Naive B cell (primary cell): ENCODE data around the gene ERBIN. TPM values are rescaled to one million over a fixed set of nuclear protein-coding genes. Genes with fewer than 3 reads are reported as not detected.
"Not testable (repeated sequence)": the region's sequence is repeated elsewhere in the genome, so short reads cannot be mapped to it uniquely, and the experiment has no call there.

ENCODE experiments used
- ATAC-seq, 2 donors: fragments of 150-1000 bp; cut with Tn5 transposase; 2 replicates each; pipeline ENCODE4 v1.10.0; 2021; ENCODE audit warnings: low read depth in 2 of 2, mild to moderate bottlenecking in 2 of 2, moderate library complexity in 2 of 2
- DNase-seq: peaks from one replicate; pipeline ENCODE4 v3.0.0; 2022
- H3K27ac Mint-ChIP-seq, 6 donors: one replicate each; pipeline ENCODE4 v1.8.0; 2020 to 2022; ENCODE audit warnings: mild to moderate bottlenecking in 6 of 6, mixed read lengths in 6 of 6, moderate library complexity in 5 of 6, inconsistent platforms in 2 of 6
- H3K27me3 Mint-ChIP-seq, 3 donors: one replicate each; pipeline ENCODE4 v1.8.0; 2021 to 2022; ENCODE audit warnings: mixed read lengths in 3 of 3, mild to moderate bottlenecking in 1 of 3
- H3K36me3 Mint-ChIP-seq, 2 donors: one replicate each; pipeline ENCODE4 v1.8.0; 2020 to 2022; ENCODE audit warnings: mixed read lengths in 2 of 2, inconsistent platforms in 1 of 2, mild to moderate bottlenecking in 1 of 2
- H3K4me1 Mint-ChIP-seq, 3 donors: one replicate each; pipeline ENCODE4 v1.8.0; 2020 to 2022; ENCODE audit warnings: mixed read lengths in 3 of 3, inconsistent platforms in 1 of 3, mild to moderate bottlenecking in 1 of 3, moderate library complexity in 1 of 3
- H3K4me3 Mint-ChIP-seq, 8 donors: one replicate each; pipeline ENCODE4 v1.8.0; 2020 to 2022; ENCODE audit warnings: mild to moderate bottlenecking in 8 of 8, mixed read lengths in 8 of 8, moderate library complexity in 8 of 8, inconsistent platforms in 2 of 8
- H3K9me3 Mint-ChIP-seq, 7 donors: one replicate each; pipeline ENCODE4 v1.8.0; 2020 to 2022; ENCODE audit warnings: mixed read lengths in 7 of 7, mild to moderate bottlenecking in 5 of 7, inconsistent platforms in 2 of 7, moderate library complexity in 1 of 7
- polyA plus RNA-seq, 6 donors: library from polyadenylated mRNA; unstranded; fragments of 300-500 nt; fragmentation: Illumina TruSeq; gene quantifications; one replicate each; pipeline ENCODE4 v1.2.3, GENCODE V29; 2021; ENCODE audit warnings: low read depth in 6 of 6

Gene ERBIN
- polyA plus RNA-seq, 6 donors from 2014 or later, result 18.4 to 57.6 (median 41.4) TPM

DNA sequence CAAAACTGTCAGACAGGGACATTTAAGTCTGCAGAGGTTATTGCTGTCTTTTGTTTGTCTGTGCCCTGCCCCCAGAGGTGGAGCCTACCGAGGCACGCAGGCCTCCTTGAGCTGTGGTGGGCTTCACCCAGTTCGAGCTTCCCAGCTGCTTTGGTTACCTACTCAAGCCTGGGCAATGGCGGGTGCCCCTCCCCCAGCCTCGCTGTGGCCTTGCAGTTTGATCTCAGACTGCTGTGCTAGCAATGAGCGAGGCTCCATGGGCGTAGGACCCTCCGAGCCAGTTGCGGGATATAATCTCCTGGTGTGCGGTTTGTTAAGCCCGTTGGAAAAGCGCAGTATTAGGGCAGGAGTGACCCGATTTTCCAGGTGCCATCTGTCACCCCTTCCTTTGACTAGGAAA is 136.7 kb downstream of the ERBIN start:
- peaks cover 15 to 44% (median 37%) of the 10 kb centered on the region in 3 donors for H3K4me1 Mint-ChIP-seq

DNA sequence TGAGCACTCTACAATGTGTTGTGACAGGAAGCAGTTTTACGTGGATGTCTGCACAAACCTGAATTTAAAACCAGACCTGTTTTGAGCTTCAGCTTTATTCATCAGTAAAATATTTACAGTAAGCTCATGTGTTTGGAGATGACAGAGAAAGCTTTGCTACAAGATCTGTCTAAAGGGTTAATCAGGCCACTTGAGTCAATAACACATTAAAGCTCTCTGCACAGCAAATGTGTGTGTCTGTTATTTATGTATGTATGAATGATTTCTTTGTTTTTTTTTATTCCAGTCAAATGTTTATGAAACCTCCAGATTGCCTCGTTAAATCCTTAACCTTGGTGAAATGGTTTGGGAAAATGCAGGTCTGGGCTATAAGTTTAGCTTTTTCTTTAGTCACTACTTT is 140.5 kb downstream of the ERBIN start:
- Mint-ChIP-seq H3K4me3 (no peak overlapping the region), H3K4me1 (peaks cover 8 to 18% (median 10%) of the 10 kb centered on the region in 3 donors), H3K27ac (no peak overlapping the region), H3K27me3 (no peaks in the 10 kb centered on the region), H3K9me3 (peaks cover 0 to 6% (median 4%) of the 10 kb centered on the region in 7 donors), H3K36me3 (peaks cover 7 to 30% of the 10 kb centered on the region in 2 donors)
- DNase-seq (no peak), ATAC-seq (no peak)

More for the DNA sequence above, 136.7 kb downstream of the ERBIN start:
- not testable (repeated sequence) for ATAC-seq, H3K27me3 Mint-ChIP-seq, DNase-seq
- H3K9me3 Mint-ChIP-seq, result peaks cover 4 to 20% (median 6%) of the 10 kb centered on the region in 7 donors
- H3K27ac Mint-ChIP-seq, result peak overlapping the region in 1 of 6 donors; percentile 84
- peak overlapping the region in 1 of 8 donors; percentile 22 for H3K4me3 Mint-ChIP-seq
- H3K36me3 Mint-ChIP-seq, result peaks cover 24 to 34% of the 10 kb centered on the region in 2 donors

DNA sequence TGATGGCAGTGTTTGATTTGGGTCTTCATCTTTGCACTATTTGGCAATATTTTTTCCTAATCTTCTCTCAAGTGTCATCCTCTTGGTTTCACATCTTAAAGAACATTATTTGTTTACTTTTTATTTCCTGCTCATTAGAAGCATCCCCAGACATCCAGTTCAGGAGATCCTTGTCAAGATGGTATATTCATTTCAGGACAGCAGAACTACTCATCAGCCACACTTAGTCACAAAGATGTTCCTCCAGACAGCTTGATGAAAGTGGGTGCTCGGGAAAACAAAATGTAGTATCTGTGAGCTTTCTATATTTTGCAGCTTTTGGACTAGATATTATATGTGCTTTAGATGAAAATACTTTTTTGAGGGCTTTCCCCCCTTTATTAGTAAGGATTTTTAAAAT is 145.7 kb downstream of the ERBIN start:
- DNase-seq, result no peak
- no peaks in the 10 kb centered on the region for H3K27me3 Mint-ChIP-seq
- H3K27ac Mint-ChIP-seq, result peak overlapping the region in 1 of 6 donors; percentile 15
- H3K36me3 Mint-ChIP-seq, result peaks cover 0 to 31% of the 10 kb centered on the region in 2 donors
- H3K9me3 Mint-ChIP-seq, result no peaks in the 10 kb centered on the region
- H3K4me3 Mint-ChIP-seq, result no peak overlapping the region
- H3K4me1 Mint-ChIP-seq, result peaks cover 0 to 3% (median 0%) of the 10 kb centered on the region in 3 donors
- no peak for ATAC-seq

DNA sequence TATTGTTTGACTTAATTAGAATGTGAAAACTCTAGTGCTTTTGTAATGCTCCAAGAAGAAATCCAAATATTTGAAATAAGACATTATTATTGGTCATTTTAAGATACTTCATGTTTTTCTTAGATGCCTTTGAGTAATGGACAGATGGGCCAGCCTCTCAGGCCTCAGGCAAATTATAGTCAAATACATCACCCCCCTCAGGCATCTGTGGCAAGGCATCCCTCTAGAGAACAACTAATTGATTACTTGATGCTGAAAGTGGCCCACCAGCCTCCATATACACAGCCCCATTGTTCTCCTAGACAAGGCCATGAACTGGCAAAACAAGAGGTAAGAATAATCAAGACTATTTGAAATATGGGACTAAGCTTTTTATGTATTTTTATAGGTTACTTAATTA is 148.5 kb downstream of the ERBIN start:
- no peak overlapping the region for H3K4me3 Mint-ChIP-seq
- peaks cover 19 to 35% of the 10 kb centered on the region in 2 donors for H3K36me3 Mint-ChIP-seq

DNA sequence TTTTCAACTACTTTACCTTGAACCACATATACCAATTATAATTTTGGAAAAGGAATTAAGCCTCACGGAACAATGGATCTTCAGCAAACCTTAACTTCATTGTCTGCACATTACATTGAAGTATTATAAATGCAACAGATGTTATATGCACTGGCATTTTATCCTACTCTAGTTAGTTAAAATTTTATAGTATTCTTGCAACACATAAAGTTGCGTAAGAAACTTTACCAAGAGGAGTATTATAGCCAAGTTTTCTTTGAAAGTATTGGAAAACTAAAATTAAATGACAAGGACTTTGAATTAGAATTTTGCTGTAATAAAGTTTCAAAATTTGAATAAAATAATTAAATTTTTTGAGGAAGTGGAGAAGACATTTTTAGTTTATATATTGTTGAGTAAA is 154.3 kb downstream of the ERBIN start:
- no peak for DNase-seq

More for the DNA sequence above, 148.5 kb downstream of the ERBIN start:
- ATAC-seq (no peak), DNase-seq (no peak)
- Mint-ChIP-seq H3K9me3 (no peaks in the 10 kb centered on the region), H3K4me1 (peaks cover 0 to 11% (median 0%) of the 10 kb centered on the region in 3 donors), H3K27me3 (no peaks in the 10 kb centered on the region), H3K27ac (no peak overlapping the region)

DNA sequence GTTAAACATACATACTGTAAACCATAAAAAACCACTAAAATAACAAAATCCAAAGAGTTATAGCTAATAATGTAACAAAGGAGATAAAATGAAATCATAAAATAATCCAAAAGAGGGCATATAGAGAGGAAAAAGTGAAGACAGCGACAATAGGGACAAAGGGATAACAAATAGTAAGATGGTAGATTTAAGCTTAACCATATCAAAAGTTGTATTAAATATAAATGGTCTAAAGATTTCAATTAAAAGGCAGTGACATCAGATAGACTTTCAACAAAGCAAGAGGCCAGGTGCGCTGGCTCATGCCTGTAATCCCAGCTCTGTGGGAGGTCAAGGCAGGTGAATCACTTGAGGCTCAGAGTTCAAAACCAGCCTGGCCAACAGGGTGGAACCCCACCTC is 163.0 kb downstream of the ERBIN start:
- DNase-seq (no peak), ATAC-seq (no peak)
- Mint-ChIP-seq H3K4me1 (no peaks in the 10 kb centered on the region), H3K36me3 (peaks cover 29 to 37% of the 10 kb centered on the region in 2 donors), H3K9me3 (peaks cover 3 to 21% (median 15%) of the 10 kb centered on the region in 7 donors), H3K4me3 (no peak overlapping the region), H3K27ac (no peak overlapping the region), H3K27me3 (no peaks in the 10 kb centered on the region)

More for the DNA sequence above, 154.3 kb downstream of the ERBIN start:
- Mint-ChIP-seq H3K27me3 (no peaks in the 10 kb centered on the region), H3K4me1 (peaks cover 0 to 11% (median 0%) of the 10 kb centered on the region in 3 donors), H3K9me3 (no peaks in the 10 kb centered on the region), H3K36me3 (peaks cover 24 to 26% of the 10 kb centered on the region in 2 donors), H3K4me3 (no peak overlapping the region), H3K27ac (no peak overlapping the region)
- ATAC-seq, result no peak

DNA sequence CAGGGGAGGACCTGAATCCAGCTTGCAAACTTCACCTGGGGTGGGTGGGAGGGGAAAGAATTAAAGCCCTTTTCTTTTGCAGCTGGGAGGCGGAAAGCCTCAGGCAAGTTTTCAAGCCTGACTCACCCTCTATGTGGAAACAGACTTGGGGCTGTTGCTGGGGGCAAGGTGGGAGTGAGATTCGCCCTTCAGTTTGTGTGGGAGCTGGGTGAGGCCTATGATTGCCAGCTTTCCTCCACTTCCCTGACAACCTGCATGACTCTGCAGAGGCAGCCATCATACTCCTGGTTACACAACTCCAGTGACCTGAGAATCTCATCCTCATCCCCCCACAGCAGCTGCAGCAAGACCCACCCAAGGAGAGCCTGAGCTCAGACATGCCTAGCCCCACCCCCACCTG is 174.5 kb downstream of the ERBIN start:
- H3K9me3 Mint-ChIP-seq, result peaks cover 23 to 78% (median 53%) of the 10 kb centered on the region in 7 donors
- no peak overlapping the region for H3K4me3 Mint-ChIP-seq
- DNase-seq, result no peak
- H3K4me1 Mint-ChIP-seq, result no peaks in the 10 kb centered on the region
- ATAC-seq, result no peak
- H3K27me3 Mint-ChIP-seq, result no peaks in the 10 kb centered on the region
- H3K36me3 Mint-ChIP-seq, result peaks cover 7 to 44% of the 10 kb centered on the region in 2 donors
- H3K27ac Mint-ChIP-seq, result no peak overlapping the region

DNA sequence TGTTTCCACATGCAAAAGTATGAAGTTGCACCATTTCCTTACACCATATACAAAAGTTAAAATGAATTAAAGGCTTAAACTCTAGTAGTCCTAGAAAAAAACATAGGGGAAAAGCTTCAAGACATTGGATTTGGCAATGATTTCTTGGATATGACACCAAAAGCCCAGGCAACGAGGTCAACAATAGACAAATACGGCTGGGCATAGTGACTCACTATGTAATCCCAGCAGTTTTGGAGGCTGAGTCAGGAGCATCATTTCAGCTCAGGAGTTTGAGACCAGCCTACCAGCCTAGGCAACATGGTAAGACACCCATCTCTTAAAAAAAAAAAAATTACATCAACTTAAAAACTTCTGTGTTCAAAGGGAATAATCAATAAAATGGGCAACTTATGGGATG is 186.8 kb downstream of the ERBIN start:
- H3K27me3 Mint-ChIP-seq, result no peaks in the 10 kb centered on the region
- DNase-seq (no peak), ATAC-seq (no peak)
- H3K36me3 Mint-ChIP-seq, result peaks cover 0 to 10% of the 10 kb centered on the region in 2 donors
- H3K27ac Mint-ChIP-seq, result no peak overlapping the region
- H3K4me3 Mint-ChIP-seq, result no peak overlapping the region
- H3K9me3 Mint-ChIP-seq, result peaks cover 8 to 48% (median 35%) of the 10 kb centered on the region in 7 donors
- no peaks in the 10 kb centered on the region for H3K4me1 Mint-ChIP-seq

DNA sequence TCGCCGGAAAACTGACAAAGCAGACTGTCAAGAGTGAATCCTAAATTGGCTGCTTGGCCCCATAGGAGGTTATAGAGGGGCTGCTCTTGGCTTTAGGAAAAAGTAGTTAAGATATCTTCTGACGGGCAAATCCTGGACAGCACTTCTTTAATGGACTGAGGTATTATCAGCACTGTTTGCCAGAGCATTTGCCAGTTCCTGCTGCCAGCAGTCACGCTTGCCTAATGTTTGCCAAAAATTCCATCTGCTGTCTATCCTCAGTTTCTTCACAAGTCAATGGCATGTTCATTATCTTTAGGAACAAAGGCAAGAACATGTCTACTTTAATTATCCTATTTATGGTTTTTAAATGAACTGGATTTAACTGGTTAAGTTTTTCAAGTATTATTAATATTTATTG is 191.9 kb downstream of the ERBIN start:
- H3K27ac Mint-ChIP-seq, result no peak overlapping the region
- H3K4me3 Mint-ChIP-seq, result no peak overlapping the region
- ATAC-seq (no peak), DNase-seq (no peak)
- peaks cover 0 to 5% (median 0%) of the 10 kb centered on the region in 3 donors for H3K27me3 Mint-ChIP-seq
- H3K4me1 Mint-ChIP-seq, result no peaks in the 10 kb centered on the region
- no peaks in the 10 kb centered on the region for H3K36me3 Mint-ChIP-seq
- H3K9me3 Mint-ChIP-seq, result peaks cover 0 to 8% (median 2%) of the 10 kb centered on the region in 7 donors

DNA sequence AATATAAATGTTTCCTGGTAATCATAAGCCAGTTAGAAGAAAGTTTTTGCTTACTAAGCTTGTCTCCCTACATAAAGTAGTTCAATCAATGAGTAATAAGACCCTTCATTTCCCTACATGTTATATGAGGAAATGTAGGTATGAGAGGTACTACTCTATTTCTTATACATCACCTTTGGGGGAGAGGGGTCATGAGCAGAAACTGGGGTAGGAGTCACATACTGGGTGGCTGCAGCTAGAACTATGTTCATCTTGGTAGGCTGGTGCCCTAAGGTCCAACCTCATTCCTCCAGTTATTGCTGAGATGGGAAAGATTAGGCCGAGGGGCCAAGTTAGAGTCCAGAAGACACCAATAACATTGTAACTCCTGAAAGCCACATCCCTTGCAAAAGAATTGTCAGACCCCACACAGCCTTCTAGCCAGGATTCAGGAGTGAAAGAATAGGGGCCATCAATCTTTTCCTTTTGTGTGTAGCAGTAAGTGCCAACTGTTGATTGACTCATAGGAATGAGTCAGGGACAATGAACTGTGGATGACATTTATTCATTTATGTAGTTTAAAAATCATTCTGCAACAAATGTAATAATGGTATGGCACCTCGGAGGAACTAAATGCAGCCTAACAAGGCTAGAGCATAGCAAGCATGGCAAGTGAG is 196.1 kb downstream of the ERBIN start:
- Mint-ChIP-seq H3K9me3 (no peaks in the 10 kb centered on the region), H3K36me3 (no peaks in the 10 kb centered on the region), H3K4me3 (peak overlapping the region in 1 of 8 donors; percentile 27), H3K4me1 (no peaks in the 10 kb centered on the region), H3K27me3 (peaks cover 0 to 5% (median 0%) of the 10 kb centered on the region in 3 donors), H3K27ac (peak overlapping the region in 1 of 6 donors; percentile 6)
- DNase-seq, result no peak
- ATAC-seq, result no peak

DNA sequence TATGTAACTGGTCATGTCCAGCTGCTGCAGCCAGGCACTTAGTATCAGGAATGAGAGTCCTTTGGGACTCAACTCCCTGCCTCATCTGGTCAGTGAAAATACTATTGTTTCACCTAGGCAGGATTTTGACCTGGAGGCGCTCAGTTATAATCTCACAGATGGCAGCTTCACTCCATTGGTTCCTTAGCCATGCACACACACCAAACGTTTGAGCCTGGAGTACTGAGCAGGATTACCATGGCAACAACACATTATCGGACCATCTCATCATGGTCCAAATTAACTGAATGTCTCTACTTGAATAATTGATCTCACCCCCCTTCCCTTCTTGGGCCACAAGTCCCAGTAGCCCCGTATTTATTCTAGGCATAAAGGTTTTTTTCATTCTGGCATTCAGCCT is 202.8 kb downstream of the ERBIN start:
- H3K27ac Mint-ChIP-seq, result no peak overlapping the region
- peaks cover 0 to 16% (median 5%) of the 10 kb centered on the region in 7 donors for H3K9me3 Mint-ChIP-seq

DNA sequence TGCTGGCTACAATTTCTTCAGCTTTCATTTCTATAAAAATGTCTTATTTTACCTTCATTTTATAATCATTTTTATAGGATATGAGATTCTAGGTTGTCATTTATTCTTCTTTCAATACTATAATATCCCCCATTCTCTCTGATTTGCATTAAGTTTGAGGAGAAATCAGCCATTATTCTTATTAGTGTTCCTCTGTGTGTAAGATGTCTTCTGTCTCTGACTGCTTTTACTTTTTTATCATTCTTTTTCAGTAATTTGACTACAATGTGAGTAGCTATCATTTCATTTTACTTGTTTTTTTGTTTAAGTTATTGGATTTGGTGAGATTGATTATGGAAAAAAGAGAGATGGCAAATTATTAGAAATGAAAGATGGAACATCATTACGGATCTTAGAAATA is 204.1 kb downstream of the ERBIN start:
- ATAC-seq, result no peak
- no peak overlapping the region for H3K27ac Mint-ChIP-seq

More for the DNA sequence above, 202.8 kb downstream of the ERBIN start:
- DNase-seq, result no peak
- no peaks in the 10 kb centered on the region for H3K36me3 Mint-ChIP-seq
- H3K4me3 Mint-ChIP-seq, result peak overlapping the region in 1 of 8 donors; percentile 14
- no peaks in the 10 kb centered on the region for H3K27me3 Mint-ChIP-seq
- H3K4me1 Mint-ChIP-seq, result no peaks in the 10 kb centered on the region
- no peak for ATAC-seq

More for the DNA sequence above, 204.1 kb downstream of the ERBIN start:
- peaks cover 0 to 16% (median 5%) of the 10 kb centered on the region in 7 donors for H3K9me3 Mint-ChIP-seq
- DNase-seq, result no peak
- H3K4me3 Mint-ChIP-seq, result no peak overlapping the region
- no peaks in the 10 kb centered on the region for H3K36me3 Mint-ChIP-seq
- H3K27me3 Mint-ChIP-seq, result no peaks in the 10 kb centered on the region
- H3K4me1 Mint-ChIP-seq, result no peaks in the 10 kb centered on the region
